ENCODE measurements around the gene OR5K4.
"Not testable (repeated sequence)": the region's sequence is repeated elsewhere in the genome, so short reads cannot be mapped to it uniquely, and the experiment has no call there.

OR5K4 gene

GRCh38 chr3:98367464-98368246, 14.0 kb downstream of the OR5K4 start:
- FAIRE-seq = no peak
- no peak for DNase-seq (ENCODE audit: insufficient read length, low spot score)

GRCh38 chr3:98371186-98371585, 17.5 kb downstream of the OR5K4 start:
- DNase-seq (ENCODE audit: insufficient read length, low spot score) = no peak
- FAIRE-seq = no peak

DNA sequence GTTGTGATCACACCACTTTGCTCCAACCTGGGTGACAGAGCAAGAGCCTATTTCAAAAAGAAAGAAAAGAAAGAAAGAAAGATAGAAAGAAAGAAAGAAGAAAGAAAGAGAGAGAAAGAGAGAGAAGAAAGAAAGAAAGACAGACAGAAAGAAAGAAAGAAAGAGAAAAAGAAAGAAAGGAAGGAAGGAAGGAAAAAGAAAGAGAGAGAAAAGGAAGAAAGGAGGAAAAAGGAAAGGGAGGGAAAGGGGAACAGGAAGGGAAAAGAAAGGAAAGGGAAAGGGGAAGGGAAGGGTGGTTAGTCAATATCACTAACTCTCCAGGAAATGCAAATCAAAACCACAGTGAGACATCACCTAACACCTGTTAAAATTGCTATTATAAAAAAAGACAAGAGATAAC, 18.2 kb downstream of the OR5K4 start:
- FAIRE-seq = no peak
- DNase-seq (ENCODE audit: insufficient read length, low spot score) = no peak

- no peak for FAIRE-seq
- DNase-seq (ENCODE audit: insufficient read length, low spot score) = no peak
These were observed 18.8 kb downstream of the OR5K4 start for GRCh38 chr3:98372445-98372844.

- no peak for DNase-seq (ENCODE audit: insufficient read length, low spot score)
- no peak for FAIRE-seq
These were observed 23.0 kb downstream of the OR5K4 start for GRCh38 chr3:98376631-98377030.

- no peak for DNase-seq (ENCODE audit: insufficient read length, low spot score)
- no peak for FAIRE-seq
These were observed 34.5 kb downstream of the OR5K4 start for GRCh38 chr3:98388147-98388546.

- FAIRE-seq (no peak), DNase-seq (ENCODE audit: insufficient read length, low spot score) (no peak)
These were observed 36.7 kb downstream of the OR5K4 start, which contains the start of gene OR5K3 for GRCh38 chr3:98390366-98390765. TSS of gene OR5K3 (plus strand) at chr3:98390666. CDS start at chr3:98390666, 0 bp downstream.

DNA sequence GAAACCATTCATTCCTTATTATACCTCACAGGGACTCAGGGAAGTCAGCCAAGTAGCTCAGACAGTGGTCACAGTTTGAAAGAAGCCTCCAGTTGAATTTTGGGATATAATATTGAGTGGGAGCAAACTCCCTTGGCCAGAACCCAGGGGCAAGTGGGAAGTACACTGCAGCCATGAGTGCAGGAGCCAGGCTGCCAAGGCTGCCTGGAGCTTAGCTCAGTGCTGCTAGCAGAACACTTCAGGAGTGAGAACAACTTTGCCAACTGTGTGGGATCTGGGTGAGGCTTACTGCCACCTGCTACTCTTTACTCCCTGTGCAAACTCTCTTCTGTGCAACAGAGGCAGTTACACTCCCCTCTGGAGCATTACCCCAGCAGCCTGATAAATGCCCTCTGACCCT, 41.4 kb downstream of the OR5K4 start:
- FAIRE-seq (no peak), DNase-seq (ENCODE audit: insufficient read length, low spot score) (no peak)

DNA sequence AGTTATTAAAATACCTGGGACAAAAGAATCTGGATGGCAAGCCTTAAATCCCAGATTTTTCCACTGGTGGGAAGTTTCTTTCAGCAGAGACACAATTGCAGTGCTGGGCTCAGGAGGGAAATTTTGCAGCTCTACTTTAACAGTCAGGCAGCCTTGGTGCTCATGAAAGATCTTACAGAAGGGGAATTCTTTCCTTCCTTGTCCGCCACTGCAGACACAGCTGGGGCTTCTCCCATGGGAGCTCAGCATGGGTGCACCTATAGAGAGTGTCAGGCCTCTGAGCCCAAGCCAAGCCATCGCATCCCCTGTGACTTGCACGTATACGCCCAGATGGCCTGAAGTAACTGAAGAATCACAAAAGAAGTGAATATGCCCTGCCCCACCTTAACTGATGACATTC, 42.8 kb downstream of the OR5K4 start:
- DNase-seq (ENCODE audit: insufficient read length, low spot score); FAIRE-seq: not testable (repeated sequence)

DNA sequence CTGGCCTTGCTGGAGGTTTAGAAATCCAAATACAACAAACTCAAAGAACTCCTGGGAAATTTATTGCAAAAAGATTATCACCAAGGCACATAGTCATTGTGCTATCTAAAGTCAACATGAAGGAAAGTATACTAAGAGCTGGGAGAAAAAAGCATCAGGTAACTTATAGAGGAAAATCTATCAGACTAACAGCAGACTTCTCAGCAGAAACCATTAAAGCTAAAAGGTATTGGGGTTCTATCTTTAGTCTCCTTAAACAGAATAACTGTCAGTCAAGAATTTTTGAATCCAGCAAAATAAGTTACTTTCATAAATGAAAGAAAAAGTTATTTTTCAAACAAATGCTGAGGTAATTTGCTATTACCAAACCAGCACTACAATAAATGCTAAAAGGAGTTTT, 44.9 kb downstream of the OR5K4 start:
- no peak for FAIRE-seq
- no peak for DNase-seq (ENCODE audit: insufficient read length, low spot score)

- no peak for DNase-seq (ENCODE audit: insufficient read length, low spot score)
- FAIRE-seq = no peak
These were observed 48.9 kb downstream of the OR5K4 start for GRCh38 chr3:98402507-98402906.

GRCh38 chr3:98404010-98404409, 50.4 kb downstream of the OR5K4 start:
- FAIRE-seq = no peak
- DNase-seq (ENCODE audit: insufficient read length, low spot score) = no peak

All from HTR-8/SVneo (cell line).